ENCODE results near the gene DKKL1. TPM values are rescaled to one million over a fixed set of nuclear protein-coding genes. Genes with fewer than 3 reads are reported as not detected.

DKKL1 gene
- total RNA-seq, 1 donor from 2014 or later = 2.8 TPM

GRCh38 chr19:49407482-49408015 lies 43.9 kb downstream of the DKKL1 start:
- Mint-ChIP-seq H3K36me3 (ENCODE audit: unreplicated experiment) (no peaks in the 10 kb centered on the region), H3K27ac (ENCODE audit: unreplicated experiment) (no peak overlapping the region), H3K4me3 (ENCODE audit: unreplicated experiment) (peak overlapping the region; percentile 4), H3K4me1 (ENCODE audit: low read depth, unreplicated experiment) (peaks cover 15% of the 10 kb centered on the region), H3K27me3 (ENCODE audit: unreplicated experiment) (peaks cover 12% of the 10 kb centered on the region), H3K9me3 (ENCODE audit: unreplicated experiment) (no peaks in the 10 kb centered on the region)
- TF ChIP-seq, protein P1, sequence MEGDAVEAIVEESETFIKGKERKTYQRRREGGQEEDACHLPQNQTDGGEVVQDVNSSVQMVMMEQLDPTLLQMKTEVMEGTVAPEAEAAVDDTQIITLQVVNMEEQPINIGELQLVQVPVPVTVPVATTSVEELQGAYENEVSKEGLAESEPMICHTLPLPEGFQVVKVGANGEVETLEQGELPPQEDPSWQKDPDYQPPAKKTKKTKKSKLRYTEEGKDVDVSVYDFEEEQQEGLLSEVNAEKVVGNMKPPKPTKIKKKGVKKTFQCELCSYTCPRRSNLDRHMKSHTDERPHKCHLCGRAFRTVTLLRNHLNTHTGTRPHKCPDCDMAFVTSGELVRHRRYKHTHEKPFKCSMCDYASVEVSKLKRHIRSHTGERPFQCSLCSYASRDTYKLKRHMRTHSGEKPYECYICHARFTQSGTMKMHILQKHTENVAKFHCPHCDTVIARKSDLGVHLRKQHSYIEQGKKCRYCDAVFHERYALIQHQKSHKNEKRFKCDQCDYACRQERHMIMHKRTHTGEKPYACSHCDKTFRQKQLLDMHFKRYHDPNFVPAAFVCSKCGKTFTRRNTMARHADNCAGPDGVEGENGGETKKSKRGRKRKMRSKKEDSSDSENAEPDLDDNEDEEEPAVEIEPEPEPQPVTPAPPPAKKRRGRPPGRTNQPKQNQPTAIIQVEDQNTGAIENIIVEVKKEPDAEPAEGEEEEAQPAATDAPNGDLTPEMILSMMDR (IDR thresholded peaks at IDR 0.05; ENCODE audit: partially characterized antibody, unreplicated experiment) = no peak
- DNase-seq = no peak

DNA sequence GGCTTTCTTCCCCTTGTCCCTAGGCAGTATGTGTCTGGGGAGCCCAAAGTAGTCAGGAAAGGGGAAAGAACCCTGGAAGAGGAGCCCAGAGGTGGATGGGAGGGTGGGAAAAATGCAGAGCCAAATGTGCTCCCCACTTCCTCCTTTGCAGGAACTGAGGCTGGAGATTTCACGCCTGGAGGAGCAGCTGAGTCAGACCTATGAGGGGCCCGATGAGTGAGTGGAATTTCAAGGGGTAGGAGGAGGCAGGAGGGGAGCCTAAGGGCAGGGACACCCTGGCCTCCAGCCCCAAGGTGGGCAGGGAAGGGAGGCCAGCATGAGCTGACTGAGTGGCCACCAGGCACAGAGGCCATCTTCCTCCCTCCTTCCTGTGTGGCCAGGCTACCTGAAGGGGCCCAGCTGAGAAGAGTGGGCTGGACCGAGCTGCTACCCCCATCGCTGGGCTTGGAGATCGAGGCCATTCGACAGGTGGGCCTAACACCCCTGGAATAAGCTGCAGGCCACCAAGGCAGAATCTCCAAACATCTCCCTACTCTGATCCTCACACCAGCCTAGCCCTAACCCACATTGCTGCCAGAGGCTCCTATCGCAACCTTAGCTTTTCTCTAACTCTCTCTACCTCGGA lies 45.3 kb downstream of the DKKL1 start:
- TF ChIP-seq, protein P1 (IDR thresholded peaks at IDR 0.05; ENCODE audit: partially characterized antibody, unreplicated experiment) = no peak
- Mint-ChIP-seq H3K27me3 (ENCODE audit: unreplicated experiment) (peaks cover 13% of the 10 kb centered on the region), H3K27ac (ENCODE audit: unreplicated experiment) (no peak overlapping the region), H3K9me3 (ENCODE audit: unreplicated experiment) (peaks cover 1% of the 10 kb centered on the region), H3K4me1 (ENCODE audit: low read depth, unreplicated experiment) (peaks cover 8% of the 10 kb centered on the region), H3K36me3 (ENCODE audit: unreplicated experiment) (no peaks in the 10 kb centered on the region), H3K4me3 (ENCODE audit: unreplicated experiment) (no peak overlapping the region)
- no peak for DNase-seq

DNA sequence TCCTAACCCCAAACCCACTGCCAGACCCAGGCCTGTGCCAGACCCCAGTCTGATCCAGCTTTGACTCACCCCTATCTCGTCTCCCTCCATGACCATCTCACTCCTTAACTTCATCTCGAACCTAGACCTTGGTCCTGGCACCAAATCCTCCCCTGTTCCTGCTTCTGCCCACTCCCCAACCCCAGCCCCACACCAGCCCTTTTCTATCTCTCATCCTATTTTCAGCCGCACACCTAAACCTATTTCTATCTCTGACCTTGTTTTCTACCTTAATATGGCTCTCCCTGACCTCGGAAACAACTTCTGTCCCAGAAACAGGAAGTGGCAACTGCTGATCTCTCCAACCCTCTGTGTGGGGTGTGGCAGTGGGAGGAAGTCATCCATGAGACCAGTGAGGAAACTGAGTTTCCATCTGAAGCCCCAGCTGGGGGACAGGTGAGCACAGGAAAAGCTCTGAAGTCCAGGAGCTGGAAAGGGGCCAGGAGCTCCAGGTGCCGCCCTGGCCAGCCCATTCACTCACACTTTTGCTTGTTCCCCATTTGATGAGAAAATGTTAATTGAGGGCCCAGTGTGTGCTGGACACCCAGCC lies 45.9 kb downstream of the DKKL1 start:
- H3K36me3 Mint-ChIP-seq (ENCODE audit: unreplicated experiment) = no peaks in the 10 kb centered on the region
- H3K4me1 Mint-ChIP-seq (ENCODE audit: low read depth, unreplicated experiment) = peaks cover 5% of the 10 kb centered on the region
- H3K27me3 Mint-ChIP-seq (ENCODE audit: unreplicated experiment) = peaks cover 13% of the 10 kb centered on the region
- TF ChIP-seq, protein P1 (IDR thresholded peaks at IDR 0.05; ENCODE audit: partially characterized antibody, unreplicated experiment) = no peak
- H3K27ac Mint-ChIP-seq (ENCODE audit: unreplicated experiment) = no peak overlapping the region
- no peak for DNase-seq
- H3K9me3 Mint-ChIP-seq (ENCODE audit: unreplicated experiment) = peaks cover 1% of the 10 kb centered on the region
- no peak overlapping the region for H3K4me3 Mint-ChIP-seq (ENCODE audit: unreplicated experiment)

DNA sequence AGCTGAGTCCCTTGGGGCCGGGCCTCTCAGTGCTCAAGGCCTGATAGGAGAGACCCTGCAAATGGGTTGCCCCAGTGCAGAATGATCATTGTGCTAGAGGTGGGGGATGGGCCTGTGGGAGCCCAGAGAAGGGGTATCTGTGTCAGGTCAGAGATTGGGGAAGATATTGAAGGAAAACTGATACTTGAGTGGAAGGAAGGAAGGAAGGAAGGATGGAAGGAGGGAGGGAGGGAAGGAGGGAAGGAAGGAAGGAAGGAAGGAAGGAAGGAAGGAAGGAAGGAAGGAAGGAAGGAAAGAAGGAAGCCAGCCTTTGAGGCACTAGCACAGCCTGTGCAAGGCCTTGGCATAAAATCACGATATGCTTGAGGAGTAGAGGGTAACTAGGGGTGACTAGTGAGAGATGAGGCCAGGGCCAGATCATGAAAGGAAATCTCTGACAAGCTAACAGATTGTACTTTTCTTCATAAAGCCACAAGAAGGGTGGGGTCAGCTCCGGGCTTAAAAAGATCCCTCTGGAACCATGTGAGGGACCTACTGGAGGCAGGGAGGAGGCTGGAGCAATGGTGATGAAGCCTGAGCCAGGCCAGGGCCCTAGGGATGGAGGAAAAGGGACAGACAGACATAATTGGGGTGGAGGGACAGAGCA lies 48.1 kb downstream of the DKKL1 start:
- no peak overlapping the region for H3K27ac Mint-ChIP-seq (ENCODE audit: unreplicated experiment)
- H3K4me1 Mint-ChIP-seq (ENCODE audit: low read depth, unreplicated experiment) = peaks cover 8% of the 10 kb centered on the region
- H3K27me3 Mint-ChIP-seq (ENCODE audit: unreplicated experiment) = peaks cover 18% of the 10 kb centered on the region
- H3K4me3 Mint-ChIP-seq (ENCODE audit: unreplicated experiment) = no peak overlapping the region
- TF ChIP-seq, protein P1 (IDR thresholded peaks at IDR 0.05; ENCODE audit: partially characterized antibody, unreplicated experiment) = no peak
- H3K9me3 Mint-ChIP-seq (ENCODE audit: unreplicated experiment) = peaks cover 1% of the 10 kb centered on the region
- no peak for DNase-seq
- H3K36me3 Mint-ChIP-seq (ENCODE audit: unreplicated experiment) = no peaks in the 10 kb centered on the region

GRCh38 chr19:49413348-49413747 lies 49.7 kb downstream of the DKKL1 start:
- DNase-seq = peak; percentile 47

More at GRCh38 chr19:49413348-49413747, 49.7 kb downstream of the DKKL1 start:
- Mint-ChIP-seq H3K9me3 (ENCODE audit: unreplicated experiment) (peaks cover 1% of the 10 kb centered on the region), H3K27me3 (ENCODE audit: unreplicated experiment) (peaks cover 17% of the 10 kb centered on the region), H3K27ac (ENCODE audit: unreplicated experiment) (no peak overlapping the region), H3K36me3 (ENCODE audit: unreplicated experiment) (no peaks in the 10 kb centered on the region), H3K4me1 (ENCODE audit: low read depth, unreplicated experiment) (peaks cover 10% of the 10 kb centered on the region), H3K4me3 (ENCODE audit: unreplicated experiment) (no peak overlapping the region)
- TF ChIP-seq, protein P1 (IDR thresholded peaks at IDR 0.05; ENCODE audit: partially characterized antibody, unreplicated experiment) = no peak
